Vagina (tissue), 2 donors: ENCODE data around the gene LCN1.

Experiments
- CTCF ChIP-seq, 3 experiments: fragments of 450-650 bp in 2 of 3; fragments of 200-600 bp in 1 of 3; sonication (generic) in 1 of 3; IDR thresholded peaks; one replicate each; pipeline ENCODE4 v1.5.1; 2017 to 2019; ENCODE audit warnings: antibody characterized with exemption in 3 of 3, mild to moderate bottlenecking in 2 of 3, moderate library complexity in 2 of 3
- POLR2AphosphoS5 ChIP-seq, 2 donors: sonication (generic); formaldehyde crosslinking; IDR thresholded peaks; one replicate each; pipeline ENCODE4 v1.9.0; 2017; ENCODE audit warnings: antibody characterized with exemption in 2 of 2, mild to moderate bottlenecking in 2 of 2, low read depth in 1 of 2; ENCODE audit not compliant: insufficient read depth in 1 of 2

GRCh38 chr9:135485385-135485784 lies 35.9 kb upstream of the LCN1 start:
- TF ChIP-seq CTCF (IDR thresholded peaks at IDR 0.05), result no peak
- TF ChIP-seq POLR2AphosphoS5 (IDR thresholded peaks at IDR 0.05; ENCODE audit: insufficient read depth in 1 of 2, low read depth in 1 of 2), result no peak
